Mucosa of rectum (tissue), 2 donors: Measurements from ENCODE around the gene FAM98C.

ENCODE experiments used
- H3K27ac ChIP-seq, 2 donors: one replicate each; pipeline ENCODE4 v1.7.0; 2013; ENCODE audit warnings: inconsistent platforms in 2 of 2, low read depth in 2 of 2, low read length in 2 of 2
- H3K27me3 ChIP-seq, 2 donors: one replicate each; pipeline ENCODE4 v1.7.0; 2013; ENCODE audit warnings: low read length in 2 of 2; ENCODE audit not compliant: control insufficient read depth in 2 of 2, insufficient read depth in 2 of 2
- H3K36me3 ChIP-seq, 2 donors: one replicate each; pipeline ENCODE4 v1.7.0; 2013; ENCODE audit warnings: low read length in 2 of 2; ENCODE audit not compliant: control insufficient read depth in 2 of 2, insufficient read depth in 2 of 2
- H3K4me1 ChIP-seq, 2 donors: one replicate each; pipeline ENCODE4 v1.7.0; 2013; ENCODE audit warnings: low read length in 2 of 2, mild to moderate bottlenecking in 1 of 2; ENCODE audit not compliant: control insufficient read depth in 2 of 2, insufficient read depth in 2 of 2
- H3K4me3 ChIP-seq, 2 donors: one replicate each; pipeline ENCODE4 v1.7.0; 2013; ENCODE audit warnings: low read length in 2 of 2
- H3K9ac ChIP-seq, 2 donors: one replicate each; pipeline ENCODE4 v1.7.0; 2013; ENCODE audit warnings: low read length in 2 of 2, low read depth in 1 of 2, mild to moderate bottlenecking in 1 of 2
- H3K9me3 ChIP-seq, 2 donors: one replicate each; pipeline ENCODE4 v1.7.0; 2013; ENCODE audit warnings: low read length in 2 of 2; ENCODE audit not compliant: control insufficient read depth in 2 of 2
- donor health status: healthy.
- donor health status: Normal muscosa, but diverticular disease.

FAM98C gene

GRCh38 chr19:38402967-38403674 is at the start of gene FAM98C:
Gene FAM98C, plus strand, starts transcription at chr19:38403093. Its CDS starts 61 bp downstream, at chr19:38403154.
- Histone ChIP-seq H3K27me3 (peaks cover 0 to 6% of the 10 kb centered on the region in 2 donors), H3K9ac (peak within 1 kb of the TSS; percentile 85 to 97), H3K27ac (peak within 1 kb of the TSS; percentile 81 to 87), H3K4me3 (peak within 1 kb of the TSS; percentile 83 to 87), H3K36me3 (peaks cover 11 to 16% of the 10 kb centered on the region in 2 donors), H3K4me1 (peaks cover 3 to 9% of the 10 kb centered on the region in 2 donors), H3K9me3 (no peaks in the 10 kb centered on the region)

DNA sequence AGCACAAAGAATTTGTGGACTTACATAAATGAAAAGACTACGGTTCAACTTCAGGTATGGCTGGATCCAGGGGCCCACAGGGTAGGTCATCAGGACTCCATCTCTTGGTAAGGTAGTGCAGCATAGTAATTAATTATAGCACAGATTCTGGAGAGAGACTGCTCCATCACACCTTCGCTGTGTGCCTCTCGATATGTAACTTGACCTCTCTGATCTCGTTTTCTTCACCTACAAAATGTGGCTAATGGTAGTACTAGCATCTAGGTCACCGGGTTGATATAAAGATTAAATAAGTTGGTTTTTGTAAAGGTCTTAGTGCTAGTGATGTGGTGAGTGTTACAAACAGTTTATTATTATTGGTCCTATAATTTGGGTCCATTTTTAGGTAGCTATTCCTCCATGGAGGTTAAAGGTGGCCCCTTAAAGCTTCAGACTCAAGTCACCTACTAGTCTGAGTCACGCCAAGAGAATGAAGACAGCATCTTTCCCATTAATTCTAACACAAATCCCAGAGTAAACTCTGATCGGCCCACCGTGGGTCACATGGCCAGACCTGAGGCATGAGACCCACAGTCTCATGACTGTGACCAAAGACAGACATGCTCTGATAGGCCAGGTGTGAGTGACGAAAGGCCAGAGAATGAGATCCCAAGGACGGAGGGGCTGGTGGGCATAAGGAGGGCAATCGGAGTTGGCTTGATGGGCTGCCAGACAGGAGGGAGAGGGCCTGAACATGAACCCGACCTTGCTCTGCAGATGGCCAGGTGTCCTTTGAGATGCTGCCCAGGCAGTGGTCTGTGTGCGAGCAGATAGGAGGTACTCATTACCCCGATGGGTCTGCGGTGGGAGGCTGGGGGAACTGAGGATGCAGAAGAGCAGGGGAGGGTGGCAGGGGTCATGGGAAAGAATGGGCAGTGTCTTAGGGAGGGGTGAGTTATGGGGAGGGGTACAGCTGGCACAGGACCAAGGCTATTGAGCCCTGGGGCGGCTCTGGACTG is 46.9 kb upstream of the FAM98C start:
- no peaks in the 10 kb centered on the region for H3K4me1 ChIP-seq
- H3K9ac ChIP-seq = no peak overlapping the region
- H3K4me3 ChIP-seq = no peak overlapping the region
- H3K9me3 ChIP-seq = no peaks in the 10 kb centered on the region
- H3K27me3 ChIP-seq = peaks cover 25 to 26% of the 10 kb centered on the region in 2 donors
- no peak overlapping the region for H3K27ac ChIP-seq
- H3K36me3 ChIP-seq = no peaks in the 10 kb centered on the region

DNA sequence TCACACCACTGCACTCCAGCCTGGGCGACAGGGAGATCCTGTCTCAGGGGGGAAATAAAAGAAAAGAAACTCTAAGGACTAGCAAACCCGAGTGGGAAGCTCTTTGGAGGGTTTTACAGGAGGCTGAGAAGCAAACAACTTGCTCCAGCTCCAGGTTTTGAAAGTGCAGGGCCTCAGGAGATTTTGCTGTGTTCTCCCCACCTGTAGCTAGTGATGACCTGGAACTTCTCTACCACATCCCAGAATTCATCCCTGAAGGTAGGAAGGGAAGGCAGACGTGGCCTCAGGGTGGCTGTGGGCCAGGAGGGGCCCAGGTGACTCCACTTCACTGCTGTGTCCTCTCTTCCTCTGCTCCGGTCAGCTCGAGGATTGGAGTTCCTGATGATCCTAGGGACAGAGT is 44.8 kb upstream of the FAM98C start:
- Histone ChIP-seq H3K4me3 (no peak overlapping the region), H3K9ac (no peak overlapping the region), H3K9me3 (no peaks in the 10 kb centered on the region), H3K4me1 (peaks cover 9 to 10% of the 10 kb centered on the region in 2 donors), H3K27ac (no peak overlapping the region), H3K36me3 (no peaks in the 10 kb centered on the region), H3K27me3 (peaks cover 26 to 30% of the 10 kb centered on the region in 2 donors)

- Histone ChIP-seq H3K4me3 (no peak overlapping the region), H3K27me3 (peaks cover 23 to 30% of the 10 kb centered on the region in 2 donors), H3K27ac (no peak overlapping the region), H3K4me1 (peaks cover 9 to 10% of the 10 kb centered on the region in 2 donors), H3K9ac (no peak overlapping the region), H3K9me3 (no peaks in the 10 kb centered on the region), H3K36me3 (no peaks in the 10 kb centered on the region)
These were observed 43.5 kb upstream of the FAM98C start for GRCh38 chr19:38359242-38360021.

DNA sequence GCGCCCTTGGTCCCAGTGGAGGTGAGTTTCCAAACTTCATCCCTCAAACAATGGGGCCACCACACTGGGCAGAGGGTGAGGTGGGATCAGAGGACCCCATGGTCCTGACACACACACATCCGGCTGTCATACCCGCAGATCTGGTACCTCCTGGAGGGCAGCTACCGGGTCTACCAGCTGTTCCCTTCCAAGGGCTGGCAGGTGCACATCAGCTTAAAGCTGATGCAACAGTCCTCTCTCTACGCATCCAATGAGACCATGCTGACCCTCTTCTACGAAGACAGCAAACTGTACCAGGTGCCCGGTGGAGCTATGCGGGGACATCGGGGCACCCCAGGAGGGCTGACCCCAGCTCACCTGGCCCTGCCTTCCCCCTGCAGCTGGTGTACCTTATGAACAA is 42.5 kb upstream of the FAM98C start:
- Histone ChIP-seq H3K4me3 (no peak overlapping the region), H3K4me1 (peaks cover 9 to 10% of the 10 kb centered on the region in 2 donors), H3K9me3 (no peaks in the 10 kb centered on the region), H3K27ac (no peak overlapping the region), H3K27me3 (peaks cover 20 to 27% of the 10 kb centered on the region in 2 donors), H3K36me3 (no peaks in the 10 kb centered on the region), H3K9ac (no peak overlapping the region)

DNA sequence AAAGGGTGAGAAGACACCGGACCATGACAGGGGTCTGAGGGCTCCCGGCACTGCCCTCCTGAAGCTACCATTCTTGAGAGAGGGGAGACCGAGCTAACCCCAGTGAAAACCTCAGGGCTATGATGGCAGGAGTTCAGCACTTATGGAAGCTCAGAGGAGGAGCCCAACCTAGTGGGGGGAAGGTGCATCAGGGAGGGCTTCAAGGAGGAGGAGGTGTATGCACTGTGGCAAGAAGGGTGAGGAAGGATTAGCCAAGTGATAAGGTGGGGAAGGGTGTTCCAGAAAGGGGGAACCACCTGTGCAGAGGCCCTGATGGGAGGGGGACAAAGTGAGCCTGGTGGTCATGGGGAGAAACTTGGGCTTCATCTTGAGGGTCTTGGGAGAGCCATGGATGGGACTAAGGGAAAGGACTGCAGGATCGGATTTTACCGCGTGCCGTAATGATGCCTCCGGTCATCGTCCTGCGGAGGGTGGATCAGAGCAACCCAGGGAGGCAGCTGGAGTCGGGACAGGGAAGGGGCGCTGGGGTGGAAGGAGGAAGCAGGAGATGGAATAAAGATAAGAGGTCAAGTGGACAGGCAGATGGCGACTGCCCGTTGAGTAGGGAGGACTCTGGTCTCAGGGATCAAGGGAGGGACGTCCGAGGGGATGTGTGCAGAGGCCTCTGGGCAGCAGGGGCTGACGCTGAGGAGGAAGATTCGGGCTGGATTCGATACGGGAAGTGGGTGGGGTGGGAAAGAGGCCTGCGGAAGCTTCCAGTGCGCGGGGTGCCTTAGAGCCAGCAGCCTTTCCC is 41.9 kb upstream of the FAM98C start:
- no peak overlapping the region for H3K27ac ChIP-seq
- H3K4me3 ChIP-seq = peak overlapping the region; percentile 73 to 77
- H3K9me3 ChIP-seq = no peaks in the 10 kb centered on the region
- peaks cover 20 to 27% of the 10 kb centered on the region in 2 donors for H3K27me3 ChIP-seq
- no peaks in the 10 kb centered on the region for H3K36me3 ChIP-seq
- peaks cover 9 to 10% of the 10 kb centered on the region in 2 donors for H3K4me1 ChIP-seq
- H3K9ac ChIP-seq = peak overlapping the region; percentile 24 to 43

DNA sequence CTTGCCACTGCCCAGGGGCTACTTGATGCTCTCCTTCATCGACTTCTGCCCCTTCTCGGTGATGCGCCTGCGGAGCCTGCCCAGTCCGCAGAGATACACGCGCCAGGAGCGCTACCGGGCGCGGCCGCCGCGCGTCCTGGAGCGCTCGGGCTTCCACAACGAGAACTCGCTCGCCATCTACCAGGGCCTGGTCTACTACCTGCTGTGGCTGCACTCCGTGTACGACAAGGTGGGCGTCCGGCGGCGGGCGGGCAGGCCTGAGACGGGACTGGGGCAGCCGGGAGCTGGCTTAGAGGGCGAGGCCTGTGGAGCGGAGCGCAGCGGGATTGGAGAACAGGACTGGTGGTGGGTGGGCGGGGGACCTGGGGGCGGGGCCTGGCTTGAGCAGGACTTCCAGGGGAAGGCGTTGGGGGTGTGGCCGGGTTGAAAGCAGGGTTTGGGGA is 41.2 kb upstream of the FAM98C start:
- Histone ChIP-seq H3K4me3 (peak overlapping the region; percentile 73 to 77), H3K9me3 (no peaks in the 10 kb centered on the region), H3K9ac (peak overlapping the region; percentile 24 to 43), H3K4me1 (peaks cover 9 to 10% of the 10 kb centered on the region in 2 donors), H3K27me3 (peaks cover 20 to 27% of the 10 kb centered on the region in 2 donors), H3K36me3 (no peaks in the 10 kb centered on the region), H3K27ac (no peak overlapping the region)

- Histone ChIP-seq H3K36me3 (no peaks in the 10 kb centered on the region), H3K9me3 (no peaks in the 10 kb centered on the region), H3K4me3 (peak overlapping the region; percentile 73 to 77), H3K27ac (peak overlapping the region in 1 of 2 donors; percentile 58), H3K4me1 (peaks cover 9 to 10% of the 10 kb centered on the region in 2 donors), H3K9ac (peak overlapping the region in 1 of 2 donors; percentile 17), H3K27me3 (peaks cover 20 to 27% of the 10 kb centered on the region in 2 donors)
These were observed 40.6 kb upstream of the FAM98C start for GRCh38 chr19:38362076-38362945.
